Activated CD4-positive, alpha-beta T cell treated with anti-CD3 and anti-CD28 coated beads for 36 hours (primary cell): ENCODE measurements around the gene FAM114A2. TPM values are rescaled to one million over a fixed set of nuclear protein-coding genes. Genes with fewer than 3 reads are reported as not detected.

Experiments
- ATAC-seq: fragments of 200-7000 bp; cut with Tn5 transposase; one replicate; pipeline ENCODE4 v1.10.0; 2021; ENCODE audit warnings: mild to moderate bottlenecking, moderate library complexity
- CTCF ChIA-PET: fragments of 350-600 bp; sonication (Branson Sonifier 250); formaldehyde crosslinking; loops from one replicate; lab custom pipeline; 2021; ENCODE audit warnings: antibody characterized with exemption; lab: Charles Lee
- POLR2A ChIA-PET: fragments of 350-600 bp; sonication (Branson Sonifier 250); formaldehyde crosslinking; loops from one replicate; lab custom pipeline; 2021; ENCODE audit warnings: antibody characterized with exemption, inconsistent platforms; lab: Charles Lee
- DNase-seq: peaks from one replicate; pipeline ENCODE4 v3.0.0-alpha.2; 2020
- H3K27ac Mint-ChIP-seq: one replicate; pipeline ENCODE4 v1.8.0; 2021; ENCODE audit warnings: mixed read lengths
- H3K27me3 Mint-ChIP-seq: one replicate; pipeline ENCODE4 v1.8.0; 2021; ENCODE audit warnings: mixed read lengths
- H3K36me3 Mint-ChIP-seq: one replicate; pipeline ENCODE4 v1.8.0; 2021; ENCODE audit warnings: low read depth, mixed read lengths
- H3K4me1 Mint-ChIP-seq: one replicate; pipeline ENCODE4 v1.8.0; 2021; ENCODE audit warnings: mixed read lengths
- H3K4me3 Mint-ChIP-seq: one replicate; pipeline ENCODE4 v1.8.0; 2021; ENCODE audit warnings: mild to moderate bottlenecking, moderate library complexity, mixed read lengths
- H3K9me3 Mint-ChIP-seq: one replicate; pipeline ENCODE4 v1.8.0; 2021; ENCODE audit warnings: low read depth, mixed read lengths
- intact Hi-C, 2 experiments: fragments of 100-400 bp; cut with DNase I in 1 of 2; cut with micrococcal nuclease in 1 of 2; formaldehyde crosslinking; loops; one replicate each; pipeline versions ENCODE4 v1.14.2 to v1.15.1; 2022 to 2024; cut with DNase I, micrococcal nuclease
- total RNA-seq, 2 experiments: library from RNA; stranded (reverse); gene quantifications; one replicate each; pipeline ENCODE4 v1.2.3, GENCODE V29; 2021

The FAM114A2 gene
- 10 to 100 TPM; 27.9 to 28.5 TPM for total RNA-seq

DNA sequence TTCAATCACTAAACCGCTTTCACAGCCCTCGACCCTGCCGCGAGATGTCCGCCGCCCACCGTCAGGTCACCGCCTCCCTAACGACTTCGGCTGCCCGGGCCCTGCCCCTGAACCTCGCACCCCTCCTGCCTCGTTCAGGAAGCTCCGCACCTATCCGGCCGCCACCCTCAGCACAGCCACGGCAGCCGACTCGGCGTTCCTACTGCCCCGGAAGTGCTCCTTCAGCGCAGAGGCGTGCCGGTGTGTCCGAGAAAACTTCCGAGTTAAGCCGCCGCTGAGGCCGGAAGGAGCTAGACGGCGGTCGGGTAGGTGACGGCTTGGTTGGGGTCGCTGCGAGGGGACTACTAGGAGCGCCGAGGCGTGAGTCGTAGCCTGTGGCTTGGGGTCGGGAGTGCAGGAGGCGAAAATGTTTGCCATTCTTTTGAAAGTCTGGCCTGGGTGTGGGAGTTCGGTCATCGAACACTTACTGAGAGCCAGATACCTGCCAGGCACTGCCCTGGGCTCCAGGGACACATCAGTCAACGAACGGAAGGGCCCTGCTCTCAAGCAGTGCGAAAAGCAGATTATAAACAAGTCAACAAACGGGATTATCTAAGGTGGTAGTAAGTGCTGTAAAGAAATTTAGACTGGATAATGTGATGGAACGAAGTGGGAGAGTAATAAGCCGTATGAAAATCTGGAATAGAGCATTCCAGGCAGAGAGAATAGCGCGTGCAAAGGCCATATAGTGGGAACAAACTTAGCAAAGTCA, at the start of gene FAM114A2, which contains the start of gene MFAP3:
TSS of gene FAM114A2 (minus strand) at position 204 of the 751 bp plus-strand sequence. CDS start 3,957 bp downstream, outside the sequence.
TSS of gene MFAP3 (plus strand) at position 261 of the 751 bp plus-strand sequence. CDS start 10,756 bp downstream, outside the sequence.
- Mint-ChIP-seq H3K4me1 (peaks cover 55% of the 10 kb centered on the region), H3K27me3 (no peaks in the 10 kb centered on the region), H3K4me3 (peak within 1 kb of the TSS; percentile 100), H3K36me3 (peaks cover 7% of the 10 kb centered on the region), H3K27ac (peak within 1 kb of the TSS; percentile 92), H3K9me3 (no peaks in the 10 kb centered on the region)
- DNase-seq (peak; percentile 94), ATAC-seq (peak; percentile 99)
- CTCF ChIA-PET, result interaction anchor here (0.9 to 3.6 kb wide), 7 partner anchors 11 to 381 kb away, joined by 3 to 13 read pairs (median 5); no protein-coding TSS in a partner anchor
- POLR2A ChIA-PET, result interaction anchor here (1.3 kb wide), 1 partner anchor 151 kb away, joined by 8 read pairs; the partner anchor contains the start of gene GALNT10
- intact Hi-C loops, result loop anchor here (1.0 to 5.0 kb wide), 9 partner anchors 36 to 902 kb away; partner anchors contain the start of genes SAP30L (in 2 of the 2), CNOT8 (in 1 of the 2), GALNT10 (in 1 of the 2) and GEMIN5 (in 1 of the 2)

DNA sequence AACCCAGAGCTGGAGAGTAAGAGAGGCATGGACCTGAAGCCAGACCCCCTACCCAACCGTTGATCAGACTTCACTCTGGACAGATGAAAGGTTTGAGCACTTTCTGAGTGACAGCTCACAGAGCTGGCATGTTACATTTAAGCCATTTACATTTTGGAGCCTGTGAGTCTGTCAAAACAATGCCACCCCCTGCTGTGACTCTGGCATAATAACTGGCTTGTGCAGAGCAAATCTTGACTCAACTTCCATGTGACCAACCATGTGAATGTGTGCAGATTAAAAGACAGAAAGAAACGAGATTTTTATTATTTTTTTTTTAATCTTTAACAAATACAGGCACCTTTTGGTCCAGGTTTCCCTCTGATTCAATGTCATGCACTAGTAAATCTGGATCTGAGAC, 48.5 kb upstream of the FAM114A2 start:
- H3K4me1 Mint-ChIP-seq, result peaks cover 4% of the 10 kb centered on the region
- no peak overlapping the region for H3K27ac Mint-ChIP-seq
- ChIA-PET CTCF (interaction anchor here (1.2 to 2.0 kb wide), 3 partner anchors 13 to 93 kb away, joined by 3 to 13 read pairs (median 3); no protein-coding TSS in a partner anchor), POLR2A (no interaction called here)
- DNase-seq, result no peak
- no peak overlapping the region for H3K4me3 Mint-ChIP-seq
- no peak for ATAC-seq
- H3K36me3 Mint-ChIP-seq, result no peaks in the 10 kb centered on the region
- intact Hi-C loops, result no loop called here
- no peaks in the 10 kb centered on the region for H3K9me3 Mint-ChIP-seq
- peaks cover 2% of the 10 kb centered on the region for H3K27me3 Mint-ChIP-seq

DNA sequence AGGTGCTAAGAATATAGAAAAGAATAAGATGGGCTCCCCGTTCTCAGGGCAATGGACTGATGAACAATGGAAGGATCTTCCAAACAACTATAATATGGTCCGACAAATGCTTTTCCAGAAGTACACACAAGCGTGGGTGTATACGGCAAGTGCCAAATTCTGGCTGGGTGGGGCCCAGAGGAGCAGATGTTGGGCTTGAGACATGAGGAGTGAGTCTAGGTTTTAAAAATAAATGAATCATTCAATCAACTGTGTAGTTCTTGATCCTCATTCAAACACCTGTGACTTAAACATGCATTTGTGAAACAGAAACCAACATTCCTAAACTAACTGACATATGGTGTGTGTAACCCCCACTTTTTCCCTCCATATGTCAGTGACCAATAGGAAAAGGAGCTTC, 47.9 kb upstream of the FAM114A2 start:
- Mint-ChIP-seq H3K27me3 (peaks cover 2% of the 10 kb centered on the region), H3K4me3 (no peak overlapping the region), H3K4me1 (peaks cover 4% of the 10 kb centered on the region), H3K9me3 (no peaks in the 10 kb centered on the region), H3K36me3 (no peaks in the 10 kb centered on the region), H3K27ac (no peak overlapping the region)
- ATAC-seq, result no peak
- DNase-seq, result no peak
- POLR2A ChIA-PET, result no interaction called here
- CTCF ChIA-PET, result interaction anchor here (0.9 to 2.0 kb wide), 4 partner anchors 9 to 318 kb away, joined by 3 to 13 read pairs (median 3); no protein-coding TSS in a partner anchor
- intact Hi-C loops, result no loop called here

DNA sequence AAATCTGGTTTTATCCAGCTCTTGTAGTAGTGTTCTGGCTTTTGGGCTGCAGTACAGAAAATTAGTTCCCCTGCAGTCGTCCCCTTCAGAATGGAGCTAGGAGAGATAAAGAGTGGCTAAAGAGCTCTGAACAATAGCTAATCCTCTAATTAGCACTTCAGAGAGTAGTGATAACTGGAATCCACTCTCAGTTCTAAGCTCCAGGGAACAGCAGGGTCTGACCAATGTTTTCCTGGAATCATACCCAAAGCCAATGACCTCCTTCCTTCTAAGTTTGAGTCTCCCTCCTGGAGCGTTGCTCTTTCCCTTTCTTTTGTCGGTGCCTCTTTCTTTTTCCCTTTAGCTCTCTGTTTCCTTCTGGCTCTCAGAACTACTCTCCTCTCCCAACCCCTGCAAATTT, 47.4 kb upstream of the FAM114A2 start:
- Mint-ChIP-seq H3K27me3 (peaks cover 2% of the 10 kb centered on the region), H3K36me3 (no peaks in the 10 kb centered on the region), H3K4me1 (peaks cover 4% of the 10 kb centered on the region), H3K4me3 (no peak overlapping the region), H3K27ac (no peak overlapping the region), H3K9me3 (no peaks in the 10 kb centered on the region)
- intact Hi-C loops, result no loop called here
- ChIA-PET POLR2A (no interaction called here), CTCF (interaction anchor here (0.9 to 2.0 kb wide), 4 partner anchors 9 to 318 kb away, joined by 3 to 13 read pairs (median 3); no protein-coding TSS in a partner anchor)
- no peak for ATAC-seq
- no peak for DNase-seq

DNA sequence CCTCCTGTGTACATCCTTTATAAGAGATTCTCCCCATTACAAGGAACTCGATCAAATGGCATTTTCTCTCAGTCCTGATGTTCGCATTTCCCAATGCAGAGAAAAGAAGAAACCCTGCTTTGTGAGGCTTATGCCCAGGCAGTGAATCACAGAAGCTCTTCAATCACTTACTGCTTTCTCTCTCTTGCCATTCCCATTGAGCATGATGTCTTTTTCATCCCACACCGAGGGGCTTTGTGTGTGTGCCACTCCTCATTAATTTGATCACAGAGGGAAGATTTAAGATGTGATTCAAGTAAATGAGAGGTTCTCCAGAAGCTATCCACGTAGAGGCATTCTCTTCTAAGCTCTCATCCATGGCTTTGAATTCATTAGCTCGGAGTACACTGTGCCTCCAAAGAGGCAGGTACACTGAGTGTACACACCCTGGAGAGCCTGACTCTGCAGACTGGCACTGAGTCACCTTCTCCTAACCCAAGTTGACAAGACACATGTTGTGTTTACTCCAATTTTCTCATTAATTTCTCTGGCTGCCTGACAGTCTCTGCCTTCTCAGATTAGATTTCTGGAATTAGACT, 45.4 kb upstream of the FAM114A2 start:
- H3K9me3 Mint-ChIP-seq, result no peaks in the 10 kb centered on the region
- ChIA-PET POLR2A (no interaction called here), CTCF (no interaction called here)
- H3K27me3 Mint-ChIP-seq, result no peaks in the 10 kb centered on the region
- no peak for DNase-seq
- H3K4me1 Mint-ChIP-seq, result peaks cover 4% of the 10 kb centered on the region
- H3K27ac Mint-ChIP-seq, result no peak overlapping the region
- no peak overlapping the region for H3K4me3 Mint-ChIP-seq
- intact Hi-C loops, result no loop called here
- H3K36me3 Mint-ChIP-seq, result no peaks in the 10 kb centered on the region
- ATAC-seq, result no peak

DNA sequence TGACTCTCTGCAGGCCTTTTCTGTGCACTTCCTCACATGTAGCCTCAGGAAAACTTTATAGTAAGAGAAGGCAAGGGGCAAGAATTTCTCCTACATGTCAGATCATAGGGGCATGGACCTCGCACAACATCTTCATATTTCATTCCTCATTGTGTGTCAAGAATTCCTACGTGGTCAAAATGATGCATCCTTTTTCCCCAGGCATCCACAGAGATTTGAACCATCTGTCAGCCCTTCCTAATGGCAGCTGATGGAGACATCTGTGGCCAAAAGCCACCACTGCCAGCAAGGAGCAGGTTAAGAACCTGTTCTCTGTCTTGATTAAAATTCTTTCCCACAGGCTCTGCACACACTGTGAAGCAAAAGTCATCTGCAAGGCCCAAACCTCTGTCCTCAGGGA, 42.5 kb upstream of the FAM114A2 start:
- Mint-ChIP-seq H3K36me3 (no peaks in the 10 kb centered on the region), H3K27ac (no peak overlapping the region), H3K4me3 (no peak overlapping the region), H3K9me3 (no peaks in the 10 kb centered on the region), H3K27me3 (no peaks in the 10 kb centered on the region), H3K4me1 (peaks cover 4% of the 10 kb centered on the region)
- POLR2A ChIA-PET, result no interaction called here
- DNase-seq (no peak), ATAC-seq (no peak)
- intact Hi-C loops, result no loop called here
- CTCF ChIA-PET, result no interaction called here

DNA sequence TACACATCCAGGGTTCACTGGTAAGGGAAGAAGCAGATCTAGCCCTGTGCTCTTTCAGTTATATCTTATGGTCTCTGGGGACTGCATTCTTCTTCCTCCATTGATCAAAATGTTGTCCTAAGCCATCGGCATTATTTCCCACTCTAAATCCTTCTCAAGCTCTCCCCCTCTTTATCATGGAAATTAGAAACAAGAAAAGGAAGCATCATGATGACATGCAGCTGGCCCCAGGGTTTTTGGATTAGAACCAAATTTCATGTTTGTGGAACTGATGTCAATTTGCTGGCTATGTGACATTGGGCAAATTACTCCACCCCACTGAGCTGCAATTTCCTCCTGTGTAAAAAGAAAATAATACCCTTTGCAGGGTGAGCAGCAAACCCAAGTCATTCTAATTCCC, 39.6 kb upstream of the FAM114A2 start:
- H3K4me3 Mint-ChIP-seq, result no peak overlapping the region
- ChIA-PET CTCF (interaction anchor here (1.2 to 1.5 kb wide), 2 partner anchors 31 to 327 kb away, joined by 4 read pairs; no protein-coding TSS in a partner anchor), POLR2A (no interaction called here)
- peaks cover 14% of the 10 kb centered on the region for H3K4me1 Mint-ChIP-seq
- ATAC-seq, result no peak
- intact Hi-C loops, result loop anchor here in 1 of 2 experiments (10.0 kb wide), 1 partner anchor 537 kb away; no protein-coding TSS in a partner anchor
- no peaks in the 10 kb centered on the region for H3K36me3 Mint-ChIP-seq
- H3K9me3 Mint-ChIP-seq, result no peaks in the 10 kb centered on the region
- DNase-seq, result no peak
- no peak overlapping the region for H3K27ac Mint-ChIP-seq
- H3K27me3 Mint-ChIP-seq, result no peaks in the 10 kb centered on the region

DNA sequence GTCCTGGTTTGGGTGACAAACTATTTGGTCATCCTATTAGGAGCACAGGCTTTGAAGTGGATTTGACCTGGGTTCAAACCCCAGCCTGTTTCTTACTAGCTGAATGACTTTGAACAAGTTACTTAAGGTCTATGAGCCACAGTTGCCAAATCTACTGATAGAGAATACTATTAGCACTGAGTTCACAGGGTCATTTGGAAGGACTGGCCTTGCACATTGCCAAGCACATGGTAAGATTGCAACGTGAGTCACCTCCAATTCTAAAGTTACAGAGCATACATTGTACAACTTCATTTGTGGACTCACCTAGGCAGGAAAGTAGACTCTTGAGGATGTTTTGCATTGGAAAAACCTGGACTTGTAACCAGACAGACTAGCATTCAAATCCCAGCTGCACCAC, 39.0 kb upstream of the FAM114A2 start:
- Mint-ChIP-seq H3K27ac (no peak overlapping the region), H3K4me1 (peaks cover 14% of the 10 kb centered on the region), H3K36me3 (no peaks in the 10 kb centered on the region), H3K4me3 (no peak overlapping the region), H3K27me3 (no peaks in the 10 kb centered on the region), H3K9me3 (no peaks in the 10 kb centered on the region)
- POLR2A ChIA-PET, result no interaction called here
- DNase-seq (no peak), ATAC-seq (no peak)
- intact Hi-C loops, result loop anchor here in 1 of 2 experiments (10.0 kb wide), 1 partner anchor 537 kb away; no protein-coding TSS in a partner anchor
- CTCF ChIA-PET, result interaction anchor here (1.0 to 1.5 kb wide), 3 partner anchors 8 to 327 kb away, joined by 3 to 4 read pairs (median 4); no protein-coding TSS in a partner anchor

DNA sequence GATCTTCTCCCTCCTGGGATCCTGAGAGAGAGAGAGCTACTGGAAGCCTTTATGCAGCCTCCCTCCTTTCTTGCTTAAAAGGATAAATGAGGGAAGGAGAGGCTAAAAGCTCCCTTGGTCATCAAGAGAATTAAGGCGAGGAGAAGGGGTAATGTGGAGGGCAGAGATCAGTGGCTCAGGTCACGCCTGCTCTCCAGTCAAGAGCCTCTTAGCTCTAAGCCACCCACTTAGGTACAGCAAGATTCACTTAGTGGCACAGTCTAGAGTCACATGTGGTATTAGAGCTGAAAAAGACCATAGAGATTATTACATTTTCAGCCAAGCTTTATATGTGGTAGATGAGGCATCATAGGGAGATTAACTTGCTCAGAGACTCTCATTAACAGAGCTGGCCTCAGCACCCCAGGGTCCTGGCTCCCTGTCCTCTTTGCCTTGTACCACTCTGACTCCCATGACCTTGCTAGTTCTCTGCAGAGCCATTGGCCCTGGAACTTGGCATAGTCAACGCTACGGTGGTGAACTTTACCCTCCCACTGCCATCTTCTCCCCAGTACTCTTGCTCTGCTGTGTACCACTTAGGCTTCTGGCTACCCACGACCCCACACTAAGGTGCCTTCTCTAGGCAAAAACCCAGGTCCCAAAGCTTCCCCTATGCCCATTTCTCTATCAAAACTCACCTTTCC, 37.7 kb upstream of the FAM114A2 start:
- Mint-ChIP-seq H3K4me1 (peaks cover 21% of the 10 kb centered on the region), H3K27ac (peak overlapping the region; percentile 75), H3K4me3 (no peak overlapping the region), H3K27me3 (no peaks in the 10 kb centered on the region), H3K9me3 (no peaks in the 10 kb centered on the region), H3K36me3 (no peaks in the 10 kb centered on the region)
- CTCF ChIA-PET, result interaction anchor here (0.5 to 3.1 kb wide), 9 partner anchors 8 to 392 kb away, joined by 3 to 20 read pairs (median 3); partner anchors contain the start of genes FAM114A2, GALNT10 and MFAP3
- ATAC-seq, result no peak
- POLR2A ChIA-PET, result no interaction called here
- intact Hi-C loops, result loop anchor here in 1 of 2 experiments (10.0 kb wide), 1 partner anchor 538 kb away; no protein-coding TSS in a partner anchor
- DNase-seq, result no peak

DNA sequence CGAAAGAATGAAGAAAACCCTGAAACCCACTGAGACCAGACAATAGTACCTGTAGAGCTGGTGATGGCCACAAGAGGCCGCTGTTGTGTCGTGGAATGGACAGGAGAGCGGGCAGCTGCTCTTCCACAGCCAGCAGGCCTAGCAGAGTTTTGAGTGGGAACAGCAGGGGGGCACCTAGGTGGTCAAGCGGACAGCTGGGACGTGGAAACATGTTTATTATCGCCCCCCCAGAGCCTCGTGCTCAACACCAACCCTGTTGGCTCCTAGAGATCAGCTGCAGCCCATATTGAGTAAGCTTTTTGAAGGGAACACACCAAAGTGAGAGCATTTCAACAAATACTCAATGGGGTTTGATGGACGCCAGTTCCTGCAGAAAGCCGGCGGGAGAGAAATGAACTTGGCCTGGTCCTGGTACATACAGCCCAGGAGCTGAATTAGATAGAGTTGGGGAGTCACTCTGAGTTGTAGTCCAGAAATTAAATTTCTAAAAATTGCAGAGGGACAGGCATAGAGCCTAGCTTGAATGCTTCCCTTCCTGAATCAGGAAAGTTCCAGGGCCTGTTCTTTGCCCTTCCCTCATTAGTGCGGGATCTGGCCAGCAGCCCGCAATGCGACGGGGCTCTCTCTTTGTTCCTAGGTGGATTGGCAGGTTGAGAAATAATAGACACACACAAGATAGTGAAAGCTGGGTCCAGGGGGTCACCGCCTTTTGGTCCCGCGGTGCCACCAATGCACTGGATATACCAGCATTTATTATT, 33.9 kb upstream of the FAM114A2 start:
- no peak overlapping the region for H3K27ac Mint-ChIP-seq
- H3K4me3 Mint-ChIP-seq, result no peak overlapping the region
- H3K9me3 Mint-ChIP-seq, result no peaks in the 10 kb centered on the region
- DNase-seq (peak; percentile 92), ATAC-seq (peak; percentile 83)
- intact Hi-C loops, result loop anchor here (1.0 to 10.0 kb wide), 8 partner anchors 98 to 542 kb away; partner anchors contain the start of gene SAP30L (in 1 of the 2)
- ChIA-PET POLR2A (interaction anchor here (0.8 kb wide), 1 partner anchor 332 kb away, joined by 4 read pairs; no protein-coding TSS in a partner anchor), CTCF (interaction anchor here (0.6 to 2.7 kb wide), 52 partner anchors 9 to 1649 kb away, joined by 3 to 55 read pairs (median 5); partner anchors contain the start of genes FAM114A2, GALNT10 and MFAP3)
- peaks cover 21% of the 10 kb centered on the region for H3K4me1 Mint-ChIP-seq
- no peaks in the 10 kb centered on the region for H3K36me3 Mint-ChIP-seq
- H3K27me3 Mint-ChIP-seq, result no peaks in the 10 kb centered on the region
